Endothelial cell of umbilical vein (primary cell): ENCODE data around the gene G6PC2. TPM values are rescaled to one million over a fixed set of nuclear protein-coding genes. Genes with fewer than 3 reads are reported as not detected.

Source experiments
- BruUV-seq: library from RNA; stranded (reverse); fragments of 400-500 nt; replicated peaks from 2 replicates; lab custom pipeline; 2021; lab: Mats Ljungman, UMichigan
- CTCF ChIA-PET: fragments of 300-600, 350-600 bp; sonication (Branson Sonifier 250); formaldehyde crosslinking; loops from one replicate; lab custom pipeline; 2021; ENCODE audit warnings: antibody characterized with exemption, inconsistent platforms; lab: Charles Lee
- POLR2A ChIA-PET: fragments of 300-600, 350-600 bp; sonication (Branson Sonifier 250); formaldehyde crosslinking; loops from one replicate; lab custom pipeline; 2021; ENCODE audit warnings: antibody characterized with exemption, inconsistent platforms; lab: Charles Lee
- DNase-seq: peaks from one replicate; pipeline ENCODE4 v3.0.0-alpha.2; 2011; ENCODE audit warnings: low read depth, low spot score
- FAIRE-seq: peaks from 2 replicates; lab custom pipeline; 2011; peaks lifted over from hg19 to GRCh38; lab: Jason Lieb, UNC
- H2AFZ ChIP-seq: 2 replicates; pipeline ENCODE4 v1.6.0; 2012; ENCODE audit warnings: low read depth, low read length, control low read depth, inconsistent platforms
- H3K27ac ChIP-seq: 2 replicates; pipeline ENCODE4 v1.5.1; 2011; ENCODE audit warnings: low read depth, mild to moderate bottlenecking, control low read depth, low read length, moderate library complexity; ENCODE audit not compliant: insufficient read depth
- H3K27me3 ChIP-seq, 2 experiments: 2 replicates each; pipeline versions ENCODE4 v1.6.0 to v1.6.1; 2011; ENCODE audit warnings: low read length in 2 of 2, mixed read lengths in 1 of 2; ENCODE audit not compliant: control insufficient read depth in 2 of 2, insufficient read depth in 2 of 2
- H3K36me3 ChIP-seq, 2 experiments: 2 replicates in 1 of 2; 3 replicates in 1 of 2; pipeline ENCODE4 v1.5.1; 2011; ENCODE audit warnings: low read length in 2 of 2, mild to moderate bottlenecking in 1 of 2, moderate library complexity in 1 of 2; ENCODE audit not compliant: control insufficient read depth in 2 of 2, insufficient read depth in 2 of 2; ENCODE audit errors: extremely low read depth in 1 of 2
- H3K4me1 ChIP-seq: 3 replicates; pipeline ENCODE4 v1.5.1; 2011; ENCODE audit warnings: mild to moderate bottlenecking, low read length; ENCODE audit not compliant: control insufficient read depth, insufficient read depth; ENCODE audit errors: extremely low read depth
- H3K4me2 ChIP-seq: 2 replicates; pipeline ENCODE4 v1.6.1; 2011; ENCODE audit warnings: low read length, control low read depth, mixed read lengths; ENCODE audit not compliant: insufficient read depth
- H3K4me3 ChIP-seq, 3 experiments: fragments of 200-600 bp in 1 of 3; sonication (generic), shearing (Covaris generic) in 1 of 3; replicated peaks in 1 of 3; 2 replicates each; pipeline ENCODE4 v1.5.1; 2011 to 2016; ENCODE audit warnings: control low read depth in 3 of 3, low read length in 3 of 3, mild to moderate bottlenecking in 2 of 3, inconsistent platforms in 1 of 3, low read depth in 1 of 3, moderate library complexity in 1 of 3; ENCODE audit not compliant: insufficient read depth in 1 of 3
- H3K79me2 ChIP-seq: 2 replicates; pipeline ENCODE4 v1.6.0; 2012; ENCODE audit warnings: low read length, inconsistent platforms; ENCODE audit not compliant: control insufficient read depth, insufficient read depth
- H3K9ac ChIP-seq: replicated peaks from 2 replicates; pipeline ENCODE3; 2011; ENCODE audit warnings: low read length, control low read depth; ENCODE audit not compliant: insufficient read depth; ENCODE audit errors: extremely low read depth
- H3K9me1 ChIP-seq: replicated peaks from 3 replicates; pipeline ENCODE4 v1.6.0; 2011; ENCODE audit warnings: mild to moderate bottlenecking, low read length; ENCODE audit not compliant: control insufficient read depth, insufficient read depth; ENCODE audit errors: extremely low read depth
- H3K9me3 ChIP-seq: replicated peaks from 2 replicates; pipeline ENCODE4 v1.5.1; 2012; ENCODE audit warnings: low read length, inconsistent platforms; ENCODE audit not compliant: control insufficient read depth, insufficient read depth
- H4K20me1 ChIP-seq: replicated peaks from 2 replicates; pipeline ENCODE3; 2011; ENCODE audit warnings: mild to moderate bottlenecking, low read length; ENCODE audit not compliant: control insufficient read depth, insufficient read depth; ENCODE audit errors: extremely low read depth
- CTCF ChIP-seq, 2 donors: IDR thresholded peaks; 1 replicate in 1 of 2; 2 replicates in 1 of 2; pipeline ENCODE4 v1.5.1; 2011; ENCODE audit warnings: low read length in 2 of 2, mild to moderate bottlenecking in 2 of 2, moderate library complexity in 2 of 2, control low read depth in 1 of 2, inconsistent platforms in 1 of 2, low read depth in 1 of 2; ENCODE audit not compliant: insufficient read depth in 1 of 2; ENCODE audit errors: extremely low read depth in 1 of 2
- EZH2 ChIP-seq: IDR thresholded peaks from 2 replicates; pipeline ENCODE4 v1.6.1; 2012; ENCODE audit warnings: borderline replicate concordance, low read depth, mild to moderate bottlenecking, moderate library complexity, low read length, inconsistent platforms; ENCODE audit not compliant: severe bottlenecking
- FOS ChIP-seq: IDR thresholded peaks from 2 replicates; pipeline ENCODE4 v1.6.1; 2011; ENCODE audit warnings: mild to moderate bottlenecking, low read length, moderate library complexity, borderline replicate concordance; ENCODE audit not compliant: insufficient read depth
- GATA2 ChIP-seq: IDR thresholded peaks from 2 replicates; pipeline ENCODE4 v1.7.0; 2011; ENCODE audit warnings: low read depth, mild to moderate bottlenecking, moderate library complexity, mixed read lengths, low read length; ENCODE audit not compliant: insufficient read length, insufficient read depth
- JUN ChIP-seq: IDR thresholded peaks from 2 replicates; pipeline ENCODE4 v1.6.1; 2011; ENCODE audit warnings: borderline replicate concordance, low read depth; ENCODE audit not compliant: insufficient read length, insufficient read depth
- MAX ChIP-seq: IDR thresholded peaks from 2 replicates; pipeline ENCODE4 v1.6.1; 2011; ENCODE audit not compliant: insufficient read depth, insufficient read length
- MYC ChIP-seq: IDR thresholded peaks from one replicate; pipeline ENCODE4 v1.6.1; 2011; ENCODE audit warnings: mild to moderate bottlenecking, low read depth, low read length
- POLR2A ChIP-seq: IDR thresholded peaks from 2 replicates; pipeline ENCODE4 v1.6.1; 2012; ENCODE audit warnings: low read depth, mild to moderate bottlenecking, control low read depth, low read length
- POLR2AphosphoS5 ChIP-seq: IDR thresholded peaks from 2 replicates; pipeline ENCODE4 v1.6.1; 2012; ENCODE audit warnings: low read depth, mild to moderate bottlenecking, control low read depth, low read length, moderate library complexity; ENCODE audit not compliant: insufficient read depth
- dilution Hi-C: fragments of 300-500 bp; cut with MboI; formaldehyde crosslinking; loops from one replicate; pipeline ENCODE4 v1.15.0; 2019; ENCODE audit warnings: low sequenced_read_pairs; ENCODE audit not compliant: extremely low pct_ligation_motif_present
- intact Hi-C: fragments of 100-400 bp; cut with micrococcal nuclease; formaldehyde crosslinking; loops from one replicate; pipeline ENCODE4 v1.10.0; 2022
- polyA plus RNA-seq, 4 experiments: library from polyadenylated mRNA; depleted of rRNA in 3 of 4; stranded (reverse) in 3 of 4; unstranded in 1 of 4; fragments of >200 nt; gene quantifications; 2 replicates each; pipeline versions ENCODE4 v1.2.1 to v1.2.3, GENCODE V29; 2011 to 2012; ENCODE audit warnings: missing spikeins in 1 of 4
- total RNA-seq: library from RNA; stranded (reverse); gene quantifications from 2 replicates; pipeline ENCODE4 v1.2.3, GENCODE V29; 2021

G6PC2 gene
- total and polyA plus RNA-seq, 2 donors (not counting 3 experiments of a cell fraction or from before 2014, with no cell fraction given): not detected

GRCh38 chr2:168934826-168935225, 33.7 kb downstream of the G6PC2 start:
- ChIA-PET CTCF (interaction anchor here (1.0 to 2.3 kb wide), 5 partner anchors 9 to 287 kb away, joined by 3 to 10 read pairs (median 5); no protein-coding TSS in a partner anchor), POLR2A (no interaction called here)
- Histone ChIP-seq H3K27ac (no peak overlapping the region), H3K36me3 (no peaks in the 10 kb centered on the region), H3K9me3 (no peaks in the 10 kb centered on the region), H3K9ac (no peak overlapping the region), H3K4me3 (no peak overlapping the region), H3K27me3 (no peaks in the 10 kb centered on the region), H4K20me1 (no peaks in the 10 kb centered on the region), H3K4me2 (no peak overlapping the region), H3K9me1 (no peaks in the 10 kb centered on the region), H2AFZ (no peak overlapping the region), H3K4me1 (no peaks in the 10 kb centered on the region), H3K79me2 (no peaks in the 10 kb centered on the region)
- no TSS peak for BruUV-seq
- TF ChIP-seq GATA2: no peak
- TF ChIP-seq FOS: no peak
- TF ChIP-seq EZH2: no peak
- no peak for TF ChIP-seq CTCF (IDR thresholded peaks at IDR 0.05; ENCODE audit: extremely low read depth in 1 of 2, insufficient read depth in 1 of 2, low read depth in 1 of 2, low read length in 2 of 2)
- TF ChIP-seq JUN: no peak
- no peak for TF ChIP-seq POLR2AphosphoS5
- TF ChIP-seq MAX: no peak
- no peak for TF ChIP-seq POLR2A
- TF ChIP-seq MYC: no peak
- FAIRE-seq (no peak), DNase-seq (no peak)
- intact Hi-C loops (no loop called here), dilution Hi-C loops (no loop called here)
